ENCODE data around the gene PPP1R15B.

The PPP1R15B gene

GRCh38 chr1:204448344-204448964, 36.8 kb upstream of the PPP1R15B start:
- H3K27ac Mint-ChIP-seq, result no peak overlapping the region
- peaks cover 16% of the 10 kb centered on the region for H3K36me3 Mint-ChIP-seq
- peaks cover 42% of the 10 kb centered on the region for H3K4me1 Mint-ChIP-seq
- no peaks in the 10 kb centered on the region for H3K27me3 Mint-ChIP-seq
- H3K4me3 Mint-ChIP-seq, result no peak overlapping the region
- no peaks in the 10 kb centered on the region for H3K9me3 Mint-ChIP-seq

- Mint-ChIP-seq H3K36me3 (peaks cover 14% of the 10 kb centered on the region), H3K27me3 (no peaks in the 10 kb centered on the region), H3K4me1 (peaks cover 35% of the 10 kb centered on the region), H3K27ac (no peak overlapping the region), H3K4me3 (no peak overlapping the region), H3K9me3 (no peaks in the 10 kb centered on the region)
Measured at GRCh38 chr1:204447736-204448135, 36.1 kb upstream of the PPP1R15B start.

- peaks cover 32% of the 10 kb centered on the region for H3K4me1 Mint-ChIP-seq
- no peaks in the 10 kb centered on the region for H3K9me3 Mint-ChIP-seq
- no peaks in the 10 kb centered on the region for H3K27me3 Mint-ChIP-seq
- peaks cover 16% of the 10 kb centered on the region for H3K36me3 Mint-ChIP-seq
- H3K4me3 Mint-ChIP-seq, result no peak overlapping the region
- H3K27ac Mint-ChIP-seq, result no peak overlapping the region
Measured at GRCh38 chr1:204447190-204447589, 35.6 kb upstream of the PPP1R15B start.

- no peaks in the 10 kb centered on the region for H3K9me3 Mint-ChIP-seq
- H3K27ac Mint-ChIP-seq, result peak overlapping the region; percentile 51
- no peak overlapping the region for H3K4me3 Mint-ChIP-seq
- peaks cover 28% of the 10 kb centered on the region for H3K4me1 Mint-ChIP-seq
- H3K27me3 Mint-ChIP-seq, result no peaks in the 10 kb centered on the region
- H3K36me3 Mint-ChIP-seq, result peaks cover 20% of the 10 kb centered on the region
Measured at GRCh38 chr1:204446413-204447111, 34.9 kb upstream of the PPP1R15B start.

- Mint-ChIP-seq H3K27ac (no peak overlapping the region), H3K9me3 (no peaks in the 10 kb centered on the region), H3K4me3 (no peak overlapping the region), H3K4me1 (peaks cover 27% of the 10 kb centered on the region), H3K36me3 (peaks cover 20% of the 10 kb centered on the region), H3K27me3 (no peaks in the 10 kb centered on the region)
Measured at GRCh38 chr1:204445860-204446412, 34.3 kb upstream of the PPP1R15B start.

GRCh38 chr1:204443871-204444581, 32.4 kb upstream of the PPP1R15B start:
- Mint-ChIP-seq H3K36me3 (peaks cover 23% of the 10 kb centered on the region), H3K4me3 (peak overlapping the region; percentile 66), H3K4me1 (peaks cover 24% of the 10 kb centered on the region), H3K27ac (peak overlapping the region; percentile 88), H3K9me3 (no peaks in the 10 kb centered on the region), H3K27me3 (no peaks in the 10 kb centered on the region)

GRCh38 chr1:204443260-204443619, 31.6 kb upstream of the PPP1R15B start:
- H3K27me3 Mint-ChIP-seq, result no peaks in the 10 kb centered on the region
- H3K4me3 Mint-ChIP-seq, result no peak overlapping the region
- no peak overlapping the region for H3K27ac Mint-ChIP-seq

GRCh38 chr1:204442376-204443259, 31.0 kb upstream of the PPP1R15B start:
- no peaks in the 10 kb centered on the region for H3K9me3 Mint-ChIP-seq
- H3K27ac Mint-ChIP-seq, result peak overlapping the region; percentile 24

More at GRCh38 chr1:204443260-204443619, 31.6 kb upstream of the PPP1R15B start:
- Mint-ChIP-seq H3K9me3 (no peaks in the 10 kb centered on the region), H3K4me1 (peaks cover 27% of the 10 kb centered on the region), H3K36me3 (peaks cover 23% of the 10 kb centered on the region)

GRCh38 chr1:204441558-204441957, 29.9 kb upstream of the PPP1R15B start:
- Mint-ChIP-seq H3K27ac (peak overlapping the region; percentile 31), H3K36me3 (peaks cover 26% of the 10 kb centered on the region), H3K27me3 (no peaks in the 10 kb centered on the region), H3K4me1 (peaks cover 26% of the 10 kb centered on the region), H3K4me3 (no peak overlapping the region), H3K9me3 (no peaks in the 10 kb centered on the region)

More at GRCh38 chr1:204442376-204443259, 31.0 kb upstream of the PPP1R15B start:
- H3K4me3 Mint-ChIP-seq, result no peak overlapping the region
- peaks cover 28% of the 10 kb centered on the region for H3K4me1 Mint-ChIP-seq
- H3K27me3 Mint-ChIP-seq, result no peaks in the 10 kb centered on the region
- H3K36me3 Mint-ChIP-seq, result peaks cover 23% of the 10 kb centered on the region

GRCh38 chr1:204439621-204440375, 28.2 kb upstream of the PPP1R15B start:
- H3K4me1 Mint-ChIP-seq, result peaks cover 16% of the 10 kb centered on the region
- H3K27me3 Mint-ChIP-seq, result no peaks in the 10 kb centered on the region
- peak overlapping the region; percentile 76 for H3K27ac Mint-ChIP-seq
- H3K36me3 Mint-ChIP-seq, result peaks cover 22% of the 10 kb centered on the region
- H3K4me3 Mint-ChIP-seq, result no peak overlapping the region
- H3K9me3 Mint-ChIP-seq, result no peaks in the 10 kb centered on the region

GRCh38 chr1:204438628-204439027, 27.0 kb upstream of the PPP1R15B start:
- H3K27ac Mint-ChIP-seq, result peak overlapping the region; percentile 42
- no peaks in the 10 kb centered on the region for H3K9me3 Mint-ChIP-seq
- H3K27me3 Mint-ChIP-seq, result no peaks in the 10 kb centered on the region
- peaks cover 15% of the 10 kb centered on the region for H3K36me3 Mint-ChIP-seq
- H3K4me1 Mint-ChIP-seq, result peaks cover 4% of the 10 kb centered on the region
- no peak overlapping the region for H3K4me3 Mint-ChIP-seq

- Mint-ChIP-seq H3K4me3 (no peak overlapping the region), H3K9me3 (no peaks in the 10 kb centered on the region), H3K27me3 (no peaks in the 10 kb centered on the region), H3K4me1 (peaks cover 3% of the 10 kb centered on the region), H3K36me3 (peaks cover 13% of the 10 kb centered on the region), H3K27ac (peak overlapping the region; percentile 42)
Measured at GRCh38 chr1:204437796-204438570, 26.4 kb upstream of the PPP1R15B start.

- H3K9me3 Mint-ChIP-seq, result no peaks in the 10 kb centered on the region
- H3K27me3 Mint-ChIP-seq, result no peaks in the 10 kb centered on the region
- no peak overlapping the region for H3K4me3 Mint-ChIP-seq
- H3K36me3 Mint-ChIP-seq, result peaks cover 13% of the 10 kb centered on the region
- H3K4me1 Mint-ChIP-seq, result peaks cover 9% of the 10 kb centered on the region
- H3K27ac Mint-ChIP-seq, result no peak overlapping the region
Measured at GRCh38 chr1:204435872-204436271, 24.3 kb upstream of the PPP1R15B start.

- no peaks in the 10 kb centered on the region for H3K9me3 Mint-ChIP-seq
- no peak overlapping the region for H3K27ac Mint-ChIP-seq
- H3K27me3 Mint-ChIP-seq, result no peaks in the 10 kb centered on the region
- no peak overlapping the region for H3K4me3 Mint-ChIP-seq
- peaks cover 9% of the 10 kb centered on the region for H3K4me1 Mint-ChIP-seq
- H3K36me3 Mint-ChIP-seq, result peaks cover 13% of the 10 kb centered on the region
Measured at GRCh38 chr1:204435381-204435831, 23.8 kb upstream of the PPP1R15B start.
